HepG2 (cell line): ENCODE data around the gene KAZN. TPM values are rescaled to one million over a fixed set of nuclear protein-coding genes. Genes with fewer than 3 reads are reported as not detected.

ENCODE experiments used
- ATAC-seq: fragments of 200-7000 bp; cut with Tn5 transposase; 3 replicates; pipeline ENCODE4 v1.9.1; 2020; ENCODE audit warnings: mild to moderate bottlenecking, moderate library complexity
- BruUV-seq: library from RNA; stranded (reverse); fragments of 400-500 nt; replicated peaks from 2 replicates; lab custom pipeline; 2021; lab: Mats Ljungman, UMichigan
- CTCF ChIA-PET: fragments of 300-600 bp; formaldehyde crosslinking; extraction: SDS; loops from one replicate; lab custom pipeline; 2021; ENCODE audit warnings: low total read pairs, inconsistent platforms, low intra/inter-chr PET ratio; lab: Yijun Ruan, JAX
- POLR2A ChIA-PET: fragments of 350-600 bp; sonication (Branson Sonifier 250); formaldehyde crosslinking; loops from one replicate; lab custom pipeline; 2020; ENCODE audit warnings: antibody characterized with exemption, inconsistent platforms; lab: Yijun Ruan, JAX
- DNase-seq: peaks from one replicate; pipeline ENCODE4 v3.0.0-alpha.2; 2015; ENCODE audit warnings: low spot score
- FAIRE-seq: peaks from 3 replicates; lab custom pipeline; 2011; peaks lifted over from hg19 to GRCh38; lab: Jason Lieb, UNC
- H2AFZ ChIP-seq: one replicate; pipeline ENCODE4 v1.6.1; 2011; ENCODE audit warnings: low read length, inconsistent platforms
- H3K27ac ChIP-seq: fragments of 300-600 bp; 3 replicates; pipeline ENCODE4 v1.8.0; 2011; ENCODE audit warnings: mixed run types, mild to moderate bottlenecking, mixed read lengths, low read length, inconsistent platforms; ENCODE audit not compliant: insufficient read depth; ENCODE audit errors: extremely low read length
- H3K27me3 ChIP-seq, 2 experiments: fragments of 200-600 bp in 1 of 2; 2 replicates in 1 of 2; 3 replicates in 1 of 2; pipeline versions ENCODE4 v1.6.0 to v1.8.0; 2011; ENCODE audit warnings: low read length in 2 of 2, mild to moderate bottlenecking in 2 of 2, moderate library complexity in 2 of 2, inconsistent platforms in 1 of 2; ENCODE audit not compliant: insufficient read depth in 2 of 2, control insufficient read depth in 1 of 2
- H3K36me3 ChIP-seq, 2 experiments: fragments of 200-600 bp in 1 of 2; replicated peaks in 1 of 2; 2 replicates in 1 of 2; 3 replicates in 1 of 2; pipeline versions ENCODE4 v1.5.1 to v1.8.0; 2011; ENCODE audit warnings: low read length in 2 of 2, inconsistent platforms in 1 of 2; ENCODE audit not compliant: insufficient read depth in 2 of 2, control insufficient read depth in 1 of 2
- H3K4me1 ChIP-seq: 2 replicates; pipeline ENCODE4 v1.5.1; 2012; ENCODE audit warnings: low read length, inconsistent platforms; ENCODE audit not compliant: insufficient read depth
- H3K4me2 ChIP-seq: 2 replicates; pipeline ENCODE4 v1.6.0; 2011; ENCODE audit warnings: low read depth, low read length, inconsistent platforms
- H3K4me3 ChIP-seq, 3 experiments: fragments of 200-600 bp in 1 of 3; sonication (generic), shearing (Covaris generic) in 1 of 3; replicated peaks in 1 of 3; 2 replicates each; pipeline ENCODE4 v1.5.1; 2011 to 2016; ENCODE audit warnings: low read length in 3 of 3, inconsistent platforms in 2 of 3, low read depth in 2 of 3, mild to moderate bottlenecking in 2 of 3, control low read depth in 1 of 3, mixed read lengths in 1 of 3; ENCODE audit not compliant: insufficient read depth in 1 of 3
- H3K79me2 ChIP-seq: one replicate; pipeline ENCODE4 v1.6.1; 2011; ENCODE audit warnings: low read length, inconsistent platforms; ENCODE audit not compliant: insufficient read depth
- H3K9ac ChIP-seq: 2 replicates; pipeline ENCODE4 v1.6.0; 2011; ENCODE audit warnings: mild to moderate bottlenecking, low read depth, low read length, inconsistent platforms; ENCODE audit not compliant: insufficient read depth
- H3K9me3 ChIP-seq: 2 replicates; pipeline ENCODE4 v1.5.1; 2012; ENCODE audit warnings: mild to moderate bottlenecking, low read length
- H4K20me1 ChIP-seq: 2 replicates; pipeline ENCODE4 v1.6.0; 2011; ENCODE audit warnings: inconsistent platforms, mild to moderate bottlenecking, low read length, moderate library complexity; ENCODE audit not compliant: insufficient read depth
- FOXC1 ChIP-seq: sonication (generic); formaldehyde crosslinking; IDR thresholded peaks from 2 replicates; pipeline ENCODE4 v1.8.0; 2022; ENCODE audit warnings: mild to moderate bottlenecking, missing genetic modification reagents, borderline replicate concordance
- POLR2G ChIP-seq: fragments of 200-400 bp; formaldehyde crosslinking; IDR thresholded peaks from 2 replicates; pipeline ENCODE4 v1.6.1; 2018; ENCODE audit warnings: mild to moderate bottlenecking, low read depth, low read length, moderate library complexity
- REPIN1 ChIP-seq: sonication (generic); formaldehyde crosslinking; IDR thresholded peaks from 2 replicates; pipeline ENCODE4 v1.8.0; 2022; ENCODE audit warnings: missing genetic modification reagents, low read depth, mild to moderate bottlenecking, borderline replicate concordance
- THAP11 ChIP-seq: IDR thresholded peaks from 2 replicates; pipeline ENCODE4 v1.6.1; 2016; ENCODE audit warnings: missing biosample characterization, missing genetic modification reagents
- ZNF670 ChIP-seq: sonication (generic); formaldehyde crosslinking; IDR thresholded peaks from 2 replicates; pipeline ENCODE4 v1.8.0; 2022; ENCODE audit warnings: mild to moderate bottlenecking, missing genetic modification reagents, borderline replicate concordance
- WGBS: methylation state at CpG from one replicate; pipeline ENCODE4 v1.1.6; 2017; ENCODE audit warnings: low lambda C conversion rate; 5-methylcytosine and 5-hydroxymethylcytosine counted together
- in situ Hi-C: cut with HindIII; loops from 2 replicates; pipeline ENCODE4 v1.10.0; 2017; ENCODE audit warnings: low pct_unique_long_range_greater_than_20kb; ENCODE audit not compliant: extremely low pct_ligation_motif_present
- intact Hi-C: fragments of 100-400 bp; cut with micrococcal nuclease; formaldehyde crosslinking; loops from one replicate; pipeline ENCODE4 v1.10.0; 2022; ENCODE audit not compliant: unreplicated experiment
- polyA plus RNA-seq, 8 experiments: library from polyadenylated mRNA; depleted of rRNA in 3 of 8; stranded (reverse) in 7 of 8; unstranded in 1 of 8; fragments of >200 nt; fragmentation: Illumina TruSeq in 4 of 8; extraction: Trizol in 4 of 8; gene quantifications; 2 replicates each; pipeline versions ENCODE4 v1.2.1 to v1.2.3, GENCODE V29; 2011 to 2016; ENCODE audit warnings: low read depth in 4 of 8, missing spikeins in 1 of 8, mixed read lengths in 1 of 8; ENCODE audit not compliant: insufficient read depth in 1 of 8
- total RNA-seq, 5 experiments: library from RNA; depleted of rRNA; stranded (reverse); fragments of >200 nt; fragmentation: Illumina TruSeq; extraction: Trizol; gene quantifications; 2 replicates each; pipeline ENCODE4 v1.2.3, GENCODE V29; 2016; ENCODE audit warnings: low read depth in 1 of 5
- TF ChIP-seq, protein P1 (sequence below): sonication (generic); formaldehyde crosslinking; IDR thresholded peaks from 2 replicates; pipeline ENCODE4 v1.9.0; 2021; ENCODE audit warnings: missing genetic modification reagents, borderline replicate concordance
- TF ChIP-seq, protein P2 (sequence below): IDR thresholded peaks from 2 replicates; pipeline ENCODE4 v1.4.0; 2020; ENCODE audit warnings: mild to moderate bottlenecking, missing genetic modification reagents

KAZN gene
- total and polyA plus RNA-seq, 2 of the 13 experiments (the other 11 are each of a cell fraction or from before 2014, with no cell fraction given), result 10.4 to 13.5 TPM

DNA sequence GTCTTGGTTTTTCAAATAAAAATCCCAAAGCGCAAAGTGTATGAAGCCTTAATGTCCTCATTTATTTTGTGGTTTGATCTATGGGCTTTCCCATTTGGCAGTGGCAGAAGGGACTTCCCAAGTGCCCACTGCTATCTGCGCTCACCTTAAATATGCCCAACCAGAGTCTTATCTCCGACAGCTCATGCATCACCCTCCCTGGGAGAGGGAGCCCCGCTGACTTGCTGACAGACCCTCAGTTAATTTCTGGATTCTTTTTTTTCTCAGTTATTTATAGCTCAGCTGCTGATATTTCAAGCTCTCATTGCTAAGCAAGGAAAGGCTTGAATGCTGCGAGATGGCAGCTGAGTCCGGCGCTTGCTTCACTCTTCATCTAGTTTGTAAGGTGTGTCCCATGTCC, 19.3 kb downstream of the KAZN start:
- WGBS, result 37% methylated on average over 6 of the region's 7 CpGs
- no peaks in the 10 kb centered on the region for H3K4me1 ChIP-seq
- DNase-seq, result no peak
- no peak for TF ChIP-seq REPIN1
- ChIA-PET CTCF (no interaction called here), POLR2A (no interaction called here)
- peaks cover 4 to 29% of the 10 kb centered on the region in 2 experiments; a peak in 3 of 5 replicates for H3K27me3 ChIP-seq
- H3K36me3 ChIP-seq, result no peaks in the 10 kb centered on the region
- no peak overlapping the region for H2AFZ ChIP-seq
- no TSS peak for BruUV-seq
- ATAC-seq, result no peak
- no peak overlapping the region for H3K27ac ChIP-seq
- in situ Hi-C loops, result no loop called here
- intact Hi-C loops, result no loop called here
- H3K4me3 ChIP-seq, result no peak overlapping the region
- FAIRE-seq, result no peak
- no peak overlapping the region for H3K9ac ChIP-seq
- no peaks in the 10 kb centered on the region for H3K9me3 ChIP-seq
- no peak overlapping the region for H3K4me2 ChIP-seq
- H3K79me2 ChIP-seq, result no peaks in the 10 kb centered on the region
- H4K20me1 ChIP-seq, result no peaks in the 10 kb centered on the region

DNA sequence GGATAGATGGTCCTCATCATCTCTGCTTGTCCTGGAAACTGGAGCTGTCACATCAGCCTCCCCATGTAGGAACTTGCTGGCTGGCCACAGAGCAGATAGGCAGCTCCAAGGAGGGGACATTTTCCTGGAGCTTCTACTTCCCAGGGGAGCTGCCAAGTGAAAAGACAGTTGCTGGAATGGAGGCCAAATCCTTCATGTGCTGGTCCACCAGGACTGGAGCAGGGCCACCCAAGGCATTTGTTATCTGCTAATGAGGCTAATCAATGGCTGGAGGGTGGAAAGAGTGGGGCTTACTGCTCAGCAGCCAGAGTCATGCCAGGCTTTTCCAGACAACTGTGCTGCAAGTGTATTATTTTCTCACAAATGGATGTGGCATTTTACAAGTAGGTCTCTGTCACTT, 22.5 kb downstream of the KAZN start:
- Histone ChIP-seq H3K4me1 (no peaks in the 10 kb centered on the region), H3K27me3 (peaks cover 2 to 24% of the 10 kb centered on the region in 2 experiments; a peak in 3 of 5 replicates), H3K4me3 (no peak overlapping the region), H2AFZ (no peak overlapping the region), H3K36me3 (no peaks in the 10 kb centered on the region), H3K9me3 (no peaks in the 10 kb centered on the region), H3K4me2 (no peak overlapping the region), H3K79me2 (no peaks in the 10 kb centered on the region), H3K9ac (no peak overlapping the region), H4K20me1 (no peaks in the 10 kb centered on the region), H3K27ac (no peak overlapping the region)
- FAIRE-seq (no peak), DNase-seq (no peak), ATAC-seq (no peak)
- in situ Hi-C loops (no loop called here), intact Hi-C loops (no loop called here)
- CTCF ChIA-PET, result no interaction called here
- TF ChIP-seq FOXC1, result no peak
- BruUV-seq, result no TSS peak
- POLR2A ChIA-PET, result no interaction called here

DNA sequence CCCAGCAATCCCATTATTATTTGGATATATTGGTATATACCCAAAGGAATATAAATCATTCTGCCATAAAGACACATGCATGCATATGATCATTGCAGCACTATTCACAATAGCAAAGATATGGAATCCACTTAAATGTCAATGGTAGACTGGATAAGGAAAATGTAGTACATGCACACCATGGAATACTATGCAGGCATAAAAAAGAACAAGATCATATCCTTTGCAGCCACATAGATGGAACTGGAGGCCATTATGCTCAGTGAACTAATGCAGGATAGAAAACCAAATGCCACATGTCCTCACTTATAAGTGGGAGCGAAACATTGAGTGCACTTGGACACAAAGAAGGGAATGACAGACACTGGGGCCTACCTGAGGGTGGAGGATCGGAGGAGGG, 24.6 kb downstream of the KAZN start:
- H3K9me3 ChIP-seq, result no peaks in the 10 kb centered on the region
- TF ChIP-seq, protein P1, sequence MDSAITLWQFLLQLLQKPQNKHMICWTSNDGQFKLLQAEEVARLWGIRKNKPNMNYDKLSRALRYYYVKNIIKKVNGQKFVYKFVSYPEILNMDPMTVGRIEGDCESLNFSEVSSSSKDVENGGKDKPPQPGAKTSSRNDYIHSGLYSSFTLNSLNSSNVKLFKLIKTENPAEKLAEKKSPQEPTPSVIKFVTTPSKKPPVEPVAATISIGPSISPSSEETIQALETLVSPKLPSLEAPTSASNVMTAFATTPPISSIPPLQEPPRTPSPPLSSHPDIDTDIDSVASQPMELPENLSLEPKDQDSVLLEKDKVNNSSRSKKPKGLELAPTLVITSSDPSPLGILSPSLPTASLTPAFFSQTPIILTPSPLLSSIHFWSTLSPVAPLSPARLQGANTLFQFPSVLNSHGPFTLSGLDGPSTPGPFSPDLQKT, result no peak
- TF ChIP-seq, protein P2, sequence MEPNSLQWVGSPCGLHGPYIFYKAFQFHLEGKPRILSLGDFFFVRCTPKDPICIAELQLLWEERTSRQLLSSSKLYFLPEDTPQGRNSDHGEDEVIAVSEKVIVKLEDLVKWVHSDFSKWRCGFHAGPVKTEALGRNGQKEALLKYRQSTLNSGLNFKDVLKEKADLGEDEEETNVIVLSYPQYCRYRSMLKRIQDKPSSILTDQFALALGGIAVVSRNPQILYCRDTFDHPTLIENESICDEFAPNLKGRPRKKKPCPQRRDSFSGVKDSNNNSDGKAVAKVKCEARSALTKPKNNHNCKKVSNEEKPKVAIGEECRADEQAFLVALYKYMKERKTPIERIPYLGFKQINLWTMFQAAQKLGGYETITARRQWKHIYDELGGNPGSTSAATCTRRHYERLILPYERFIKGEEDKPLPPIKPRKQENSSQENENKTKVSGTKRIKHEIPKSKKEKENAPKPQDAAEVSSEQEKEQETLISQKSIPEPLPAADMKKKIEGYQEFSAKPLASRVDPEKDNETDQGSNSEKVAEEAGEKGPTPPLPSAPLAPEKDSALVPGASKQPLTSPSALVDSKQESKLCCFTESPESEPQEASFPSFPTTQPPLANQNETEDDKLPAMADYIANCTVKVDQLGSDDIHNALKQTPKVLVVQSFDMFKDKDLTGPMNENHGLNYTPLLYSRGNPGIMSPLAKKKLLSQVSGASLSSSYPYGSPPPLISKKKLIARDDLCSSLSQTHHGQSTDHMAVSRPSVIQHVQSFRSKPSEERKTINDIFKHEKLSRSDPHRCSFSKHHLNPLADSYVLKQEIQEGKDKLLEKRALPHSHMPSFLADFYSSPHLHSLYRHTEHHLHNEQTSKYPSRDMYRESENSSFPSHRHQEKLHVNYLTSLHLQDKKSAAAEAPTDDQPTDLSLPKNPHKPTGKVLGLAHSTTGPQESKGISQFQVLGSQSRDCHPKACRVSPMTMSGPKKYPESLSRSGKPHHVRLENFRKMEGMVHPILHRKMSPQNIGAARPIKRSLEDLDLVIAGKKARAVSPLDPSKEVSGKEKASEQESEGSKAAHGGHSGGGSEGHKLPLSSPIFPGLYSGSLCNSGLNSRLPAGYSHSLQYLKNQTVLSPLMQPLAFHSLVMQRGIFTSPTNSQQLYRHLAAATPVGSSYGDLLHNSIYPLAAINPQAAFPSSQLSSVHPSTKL (CRISPR knock-in tag), result no peak
- TF ChIP-seq ZNF670 (CRISPR knock-in tag), result no peak
- no peak for TF ChIP-seq POLR2G
- TF ChIP-seq THAP11 (CRISPR knock-in tag), result no peak
- ChIA-PET CTCF (no interaction called here), POLR2A (no interaction called here)
- intact Hi-C loops (no loop called here), in situ Hi-C loops (no loop called here)
- no peaks in the 10 kb centered on the region for H3K4me1 ChIP-seq
- no peak overlapping the region for H3K27ac ChIP-seq
- DNase-seq, result no peak
- no peak overlapping the region for H3K9ac ChIP-seq
- H3K79me2 ChIP-seq, result no peaks in the 10 kb centered on the region
- no TSS peak for BruUV-seq
- ATAC-seq, result no peak
- FAIRE-seq, result no peak
- H4K20me1 ChIP-seq, result no peaks in the 10 kb centered on the region
- H3K4me2 ChIP-seq, result no peak overlapping the region
- H3K27me3 ChIP-seq, result peaks cover 0 to 34% of the 10 kb centered on the region in 2 experiments; a peak in 3 of 5 replicates
- no peak overlapping the region for H2AFZ ChIP-seq
- 20% methylated on average over 2 of the region's 2 CpGs for WGBS
- H3K4me3 ChIP-seq, result no peak overlapping the region
- no peaks in the 10 kb centered on the region for H3K36me3 ChIP-seq
